ENCODE data around the gene SLAIN1.

Gene SLAIN1

DNA sequence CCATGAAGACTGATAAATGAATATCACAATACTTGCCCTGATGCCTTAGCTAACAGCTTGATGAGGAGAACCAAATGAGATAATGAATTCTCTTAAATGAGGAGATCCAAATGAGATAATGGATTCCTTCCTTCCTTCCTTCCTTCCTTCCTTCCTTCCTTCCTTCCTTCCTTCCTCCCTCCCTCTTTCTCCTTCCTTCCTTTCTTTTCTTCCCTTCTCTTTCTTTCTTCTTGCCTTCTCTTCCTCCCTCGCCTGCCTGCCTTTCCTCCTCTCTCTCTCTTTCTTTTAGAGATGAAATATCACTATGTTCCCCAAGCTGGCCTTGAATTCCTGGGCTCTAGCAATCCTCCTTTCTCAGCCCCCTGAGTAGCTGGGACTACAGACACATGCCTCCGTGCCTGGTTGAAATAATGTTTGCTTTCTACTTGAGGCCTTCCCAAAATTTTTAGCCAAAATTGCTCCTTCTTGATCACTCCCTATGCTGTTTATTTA is 4.0 kb upstream of the SLAIN1 start:
- peaks cover 23% of the 10 kb centered on the region for H3K27me3 ChIP-seq (replicated peaks)
- no peak overlapping the region for H3K4me3 ChIP-seq (ENCODE audit: low read depth, low read length)
- TF ChIP-seq, protein P1, sequence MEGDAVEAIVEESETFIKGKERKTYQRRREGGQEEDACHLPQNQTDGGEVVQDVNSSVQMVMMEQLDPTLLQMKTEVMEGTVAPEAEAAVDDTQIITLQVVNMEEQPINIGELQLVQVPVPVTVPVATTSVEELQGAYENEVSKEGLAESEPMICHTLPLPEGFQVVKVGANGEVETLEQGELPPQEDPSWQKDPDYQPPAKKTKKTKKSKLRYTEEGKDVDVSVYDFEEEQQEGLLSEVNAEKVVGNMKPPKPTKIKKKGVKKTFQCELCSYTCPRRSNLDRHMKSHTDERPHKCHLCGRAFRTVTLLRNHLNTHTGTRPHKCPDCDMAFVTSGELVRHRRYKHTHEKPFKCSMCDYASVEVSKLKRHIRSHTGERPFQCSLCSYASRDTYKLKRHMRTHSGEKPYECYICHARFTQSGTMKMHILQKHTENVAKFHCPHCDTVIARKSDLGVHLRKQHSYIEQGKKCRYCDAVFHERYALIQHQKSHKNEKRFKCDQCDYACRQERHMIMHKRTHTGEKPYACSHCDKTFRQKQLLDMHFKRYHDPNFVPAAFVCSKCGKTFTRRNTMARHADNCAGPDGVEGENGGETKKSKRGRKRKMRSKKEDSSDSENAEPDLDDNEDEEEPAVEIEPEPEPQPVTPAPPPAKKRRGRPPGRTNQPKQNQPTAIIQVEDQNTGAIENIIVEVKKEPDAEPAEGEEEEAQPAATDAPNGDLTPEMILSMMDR (IDR thresholded peaks at IDR 0.05; ENCODE audit: low read depth, low read length, missing control alignments), result no peak
- in situ Hi-C loops (cut with HindIII; ENCODE audit: low pct_ligation_motif_present, low sequenced_read_pairs), result no loop called here
- DNase-seq, result no peak
- no peaks in the 10 kb centered on the region for H3K36me3 ChIP-seq (replicated peaks)
- H3K27ac ChIP-seq, result no peak overlapping the region

DNA sequence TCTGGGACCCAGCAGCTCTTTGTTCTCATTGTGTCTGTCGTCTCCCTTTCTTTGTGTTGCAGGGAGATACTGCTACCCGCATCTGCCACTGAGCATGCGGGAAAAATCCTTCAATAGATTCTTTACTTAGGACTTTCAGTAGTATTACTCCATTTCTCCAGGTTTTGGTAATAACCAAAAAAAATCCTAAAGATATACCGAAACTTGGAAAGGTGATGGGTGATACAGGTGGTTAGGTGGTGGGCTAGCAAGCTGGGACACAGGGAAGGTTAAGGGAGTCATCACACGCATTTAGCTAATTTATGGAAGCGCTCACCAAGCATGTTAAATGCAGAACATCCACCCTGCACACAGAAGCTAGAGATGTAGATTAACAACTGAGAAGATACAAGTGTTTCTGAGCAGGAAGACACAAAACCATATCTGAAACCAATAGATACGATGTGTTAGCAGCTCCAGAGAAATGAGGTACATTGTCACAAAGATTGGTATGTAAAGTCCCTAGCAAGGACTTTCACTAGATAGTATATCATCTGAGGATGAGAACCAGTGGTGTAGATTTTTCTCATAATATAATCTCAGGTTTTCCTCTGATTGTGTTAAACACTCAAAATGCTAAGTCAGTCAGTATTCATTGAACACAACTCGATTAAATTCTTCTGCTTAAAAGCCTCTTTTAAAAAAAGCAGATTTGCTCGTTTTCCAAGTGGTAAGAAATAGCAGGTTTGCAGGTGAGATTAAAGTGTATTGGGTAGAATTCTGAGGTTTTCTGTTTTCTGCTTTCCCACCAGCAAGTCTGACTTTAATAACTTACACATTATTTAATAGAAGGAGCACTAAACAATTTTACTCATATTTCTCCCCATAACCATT is 1.2 kb upstream of the SLAIN1 start:
- H3K4me3 ChIP-seq (ENCODE audit: low read depth, low read length), result no peak overlapping the region
- peaks cover 34% of the 10 kb centered on the region for H3K27me3 ChIP-seq (replicated peaks)
- H3K36me3 ChIP-seq (replicated peaks), result no peaks in the 10 kb centered on the region
- DNase-seq, result no peak
- in situ Hi-C loops (cut with HindIII; ENCODE audit: low pct_ligation_motif_present, low sequenced_read_pairs), result no loop called here
- H3K27ac ChIP-seq, result no peak overlapping the region
- TF ChIP-seq, protein P1 (IDR thresholded peaks at IDR 0.05; ENCODE audit: low read depth, low read length, missing control alignments), result no peak

DNA sequence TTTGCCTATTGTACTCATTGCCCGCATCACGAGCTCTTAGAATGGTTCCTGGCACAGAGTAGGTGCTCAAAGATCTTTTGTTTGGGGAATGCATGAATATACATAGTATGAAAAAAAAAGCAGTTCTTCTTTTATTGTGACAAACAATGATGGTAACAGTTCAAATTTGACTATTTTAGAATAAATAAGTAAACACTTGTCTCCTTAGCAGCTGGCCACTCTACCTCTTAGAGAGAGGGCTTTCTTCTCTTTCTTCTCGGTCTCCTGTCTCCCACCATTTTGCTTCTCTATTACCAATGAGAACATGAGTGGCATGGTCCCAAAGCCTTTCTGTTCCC is 639 bp upstream of the SLAIN1 start:
- Histone ChIP-seq H3K27ac (no peak overlapping the region), H3K36me3 (replicated peaks) (no peaks in the 10 kb centered on the region), H3K4me3 (ENCODE audit: low read depth, low read length) (peak overlapping the region; percentile 54), H3K27me3 (replicated peaks) (peaks cover 34% of the 10 kb centered on the region)
- TF ChIP-seq, protein P1 (IDR thresholded peaks at IDR 0.05; ENCODE audit: low read depth, low read length, missing control alignments), result no peak
- DNase-seq, result no peak
- in situ Hi-C loops (cut with HindIII; ENCODE audit: low pct_ligation_motif_present, low sequenced_read_pairs), result no loop called here

DNA sequence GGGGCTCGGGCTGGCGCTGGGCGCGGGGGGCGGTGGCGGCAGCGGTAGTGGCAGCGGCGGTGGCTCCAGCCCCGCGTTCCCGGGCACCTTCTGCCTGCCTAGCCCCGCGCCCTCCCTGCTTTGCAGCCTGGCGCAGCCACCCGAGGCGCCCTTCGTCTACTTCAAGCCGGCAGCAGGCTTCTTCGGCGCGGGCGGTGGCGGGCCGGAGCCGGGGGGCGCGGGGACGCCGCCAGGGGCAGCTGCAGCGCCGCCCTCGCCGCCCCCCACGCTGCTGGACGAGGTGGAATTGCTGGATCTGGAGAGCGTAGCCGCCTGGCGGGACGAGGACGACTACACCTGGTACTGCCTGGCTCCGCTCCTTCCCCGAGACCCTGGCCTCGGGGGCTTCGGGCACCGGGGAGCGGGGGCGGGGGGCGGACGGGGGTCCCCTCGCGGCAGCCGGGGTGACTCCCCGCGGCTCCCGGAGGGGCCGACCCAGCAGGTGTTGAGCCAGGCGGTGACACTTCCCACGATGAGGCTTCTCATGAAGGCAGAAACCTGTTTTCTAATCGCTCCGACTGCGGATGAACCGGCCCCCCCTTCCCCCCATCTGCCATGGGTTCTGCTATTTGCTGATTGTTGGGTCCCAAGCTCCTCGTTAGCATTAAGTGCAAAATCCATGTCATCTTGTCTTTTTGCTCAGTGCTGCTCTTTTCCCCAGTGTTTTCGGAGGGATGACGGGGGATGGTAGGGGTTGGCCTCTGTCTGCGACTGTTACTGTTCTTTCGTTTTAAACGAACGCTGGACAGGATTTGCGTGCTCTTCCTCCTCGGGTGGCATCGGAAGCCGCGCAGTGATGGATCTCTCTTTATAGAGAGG is 943 bp downstream of the SLAIN1 start:
- in situ Hi-C loops (cut with HindIII; ENCODE audit: low pct_ligation_motif_present, low sequenced_read_pairs), result no loop called here
- TF ChIP-seq, protein P1 (IDR thresholded peaks at IDR 0.05; ENCODE audit: low read depth, low read length, missing control alignments), result no peak
- Histone ChIP-seq H3K36me3 (replicated peaks) (no peaks in the 10 kb centered on the region), H3K27me3 (replicated peaks) (peaks cover 34% of the 10 kb centered on the region), H3K4me3 (ENCODE audit: low read depth, low read length) (peak overlapping the region; percentile 50), H3K27ac (no peak overlapping the region)
- DNase-seq, result no peak

DNA sequence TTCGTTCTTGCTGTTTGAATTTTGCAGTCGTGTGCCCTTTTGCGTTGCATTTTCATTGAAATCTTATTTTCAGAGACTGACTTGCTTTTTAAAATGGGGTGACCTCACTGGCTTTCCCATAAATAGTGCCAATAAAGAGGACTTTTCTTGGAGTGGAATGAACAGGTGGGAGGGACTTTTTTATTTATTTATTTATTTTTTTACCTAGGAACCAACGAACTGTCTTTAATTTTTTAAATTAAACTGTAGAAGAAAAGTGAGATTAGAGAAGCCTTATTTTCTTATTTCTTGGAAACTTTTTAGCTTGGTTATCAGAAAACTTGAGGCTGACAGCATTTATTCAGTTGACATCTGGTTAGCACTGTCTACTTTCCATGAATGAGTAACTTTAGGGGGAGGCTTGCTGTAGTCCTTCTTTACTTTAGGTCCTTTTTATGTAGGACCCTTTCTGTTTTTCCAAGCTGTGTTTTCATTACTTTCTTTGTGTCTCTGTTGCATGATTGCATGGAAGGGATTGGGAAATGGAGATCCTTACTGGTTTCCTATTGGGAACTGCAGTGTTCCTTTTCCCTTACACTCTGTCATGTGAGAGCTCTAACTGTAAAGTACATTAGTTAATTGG is 1.7 kb downstream of the SLAIN1 start:
- TF ChIP-seq, protein P1 (IDR thresholded peaks at IDR 0.05; ENCODE audit: low read depth, low read length, missing control alignments), result no peak
- H3K4me3 ChIP-seq (ENCODE audit: low read depth, low read length), result peak overlapping the region; percentile 50
- DNase-seq, result no peak
- in situ Hi-C loops (cut with HindIII; ENCODE audit: low pct_ligation_motif_present, low sequenced_read_pairs), result no loop called here
- H3K36me3 ChIP-seq (replicated peaks), result no peaks in the 10 kb centered on the region
- no peak overlapping the region for H3K27ac ChIP-seq
- peaks cover 34% of the 10 kb centered on the region for H3K27me3 ChIP-seq (replicated peaks)

Measured in brain microvascular endothelial cell (primary cell).